Activated naive CD8-positive, alpha-beta T cell treated with anti-CD3 and anti-CD28 coated beads, Interleukin-2, amount 50 U/mL, for 16 hours (primary cell): ENCODE results near the gene ADCYAP1R1.

ENCODE experiments used
- DNase-seq: peaks from one replicate; pipeline ENCODE4 v3.0.0-alpha.2; 2020; ENCODE audit warnings: low read depth, low spot score

Gene ADCYAP1R1

GRCh38 chr7:31051598-31052486 lies at the start of gene ADCYAP1R1:
Gene ADCYAP1R1, plus strand, starts transcription at chr7:31052308. Its CDS starts 10,957 bp downstream, at chr7:31063265.
- DNase-seq, result no peak

GRCh38 chr7:31003097-31003496 lies 49.0 kb upstream of the ADCYAP1R1 start:
- DNase-seq, result no peak

GRCh38 chr7:31003721-31004120 lies 48.4 kb upstream of the ADCYAP1R1 start:
- no peak for DNase-seq

GRCh38 chr7:31004393-31004792 lies 47.7 kb upstream of the ADCYAP1R1 start:
- DNase-seq, result no peak

- no peak for DNase-seq
These were observed 45.3 kb upstream of the ADCYAP1R1 start for GRCh38 chr7:31006857-31007256.

- DNase-seq, result no peak
These were observed 44.5 kb upstream of the ADCYAP1R1 start for GRCh38 chr7:31007634-31008033.

GRCh38 chr7:31014826-31015225 lies 37.3 kb upstream of the ADCYAP1R1 start:
- no peak for DNase-seq

GRCh38 chr7:31017032-31017675 lies 35.0 kb upstream of the ADCYAP1R1 start:
- no peak for DNase-seq

GRCh38 chr7:31017721-31018120 lies 34.4 kb upstream of the ADCYAP1R1 start:
- no peak for DNase-seq

GRCh38 chr7:31019509-31019908 lies 32.6 kb upstream of the ADCYAP1R1 start:
- DNase-seq, result no peak

- DNase-seq, result no peak
These were observed 31.9 kb upstream of the ADCYAP1R1 start for GRCh38 chr7:31020161-31020560.

- no peak for DNase-seq
These were observed 31.5 kb upstream of the ADCYAP1R1 start for GRCh38 chr7:31020652-31021051.

- no peak for DNase-seq
These were observed 30.0 kb upstream of the ADCYAP1R1 start for GRCh38 chr7:31022117-31022516.

- DNase-seq, result no peak
These were observed 29.4 kb upstream of the ADCYAP1R1 start for GRCh38 chr7:31022726-31023125.

- DNase-seq, result no peak
These were observed 28.2 kb upstream of the ADCYAP1R1 start for GRCh38 chr7:31023877-31024276.

GRCh38 chr7:31027161-31027965 lies 24.7 kb upstream of the ADCYAP1R1 start:
- no peak for DNase-seq

GRCh38 chr7:31028006-31028405 lies 24.1 kb upstream of the ADCYAP1R1 start:
- DNase-seq, result no peak

- no peak for DNase-seq
These were observed 23.6 kb upstream of the ADCYAP1R1 start for GRCh38 chr7:31028417-31028992.

GRCh38 chr7:31029251-31030042 lies 22.7 kb upstream of the ADCYAP1R1 start:
- no peak for DNase-seq

GRCh38 chr7:31033674-31034300 lies 18.3 kb upstream of the ADCYAP1R1 start:
- DNase-seq, result no peak
